H9 (cell line): Measurements from ENCODE around the gene WNT3A. TPM values are rescaled to one million over a fixed set of nuclear protein-coding genes. Genes with fewer than 3 reads are reported as not detected.

Experiments used
- DNase-seq: peaks from one replicate; pipeline ENCODE4 v3.0.0-alpha.2; 2017
- H2AFZ ChIP-seq: one replicate; pipeline ENCODE4 v1.6.1; 2013; ENCODE audit warnings: mild to moderate bottlenecking, low read length, control low read depth, moderate library complexity
- H2AK5ac ChIP-seq: 2 replicates; pipeline ENCODE4 v1.6.1; 2013; ENCODE audit warnings: low read length, control low read depth, mixed read lengths; ENCODE audit not compliant: insufficient read length
- H2BK120ac ChIP-seq: one replicate; pipeline ENCODE4 v1.6.1; 2013; ENCODE audit warnings: low read depth, mild to moderate bottlenecking, low read length, control low read depth, inconsistent platforms; ENCODE audit not compliant: poor library complexity, severe bottlenecking
- H2BK12ac ChIP-seq: 2 replicates; pipeline ENCODE4 v1.6.1; 2013; ENCODE audit warnings: low read length, control low read depth, mixed read lengths, low read depth; ENCODE audit not compliant: insufficient read length
- H2BK15ac ChIP-seq: 2 replicates; pipeline ENCODE4 v1.6.1; 2013; ENCODE audit warnings: low read depth, low read length, control low read depth
- H2BK20ac ChIP-seq: one replicate; pipeline ENCODE4 v1.6.1; 2013; ENCODE audit warnings: low read depth, mild to moderate bottlenecking, low read length, control low read depth, inconsistent platforms; ENCODE audit not compliant: poor library complexity, severe bottlenecking
- H2BK5ac ChIP-seq: 2 replicates; pipeline ENCODE4 v1.6.1; 2013; ENCODE audit warnings: low read length, control low read depth, mixed read lengths; ENCODE audit not compliant: insufficient read length
- H3K14ac ChIP-seq: 2 replicates; pipeline ENCODE4 v1.6.1; 2013; ENCODE audit warnings: low read length, control low read depth; ENCODE audit not compliant: insufficient read depth
- H3K18ac ChIP-seq: 2 replicates; pipeline ENCODE4 v1.6.1; 2013; ENCODE audit warnings: low read depth, mild to moderate bottlenecking, mixed read lengths, low read length, control low read depth; ENCODE audit not compliant: insufficient read length
- H3K23ac ChIP-seq: 2 replicates; pipeline ENCODE4 v1.6.1; 2013; ENCODE audit warnings: low read length, control low read depth, mixed read lengths, low read depth; ENCODE audit not compliant: insufficient read length
- H3K23me2 ChIP-seq: 2 replicates; pipeline ENCODE4 v1.6.1; 2013; ENCODE audit warnings: low read depth, mild to moderate bottlenecking, mixed read lengths, low read length, control low read depth; ENCODE audit not compliant: insufficient read length, poor library complexity, severe bottlenecking
- H3K27ac ChIP-seq: 2 replicates; pipeline ENCODE4 v1.5.1; 2013; ENCODE audit warnings: low read length, control low read depth, mixed read lengths, low read depth; ENCODE audit not compliant: insufficient read length
- H3K27me3 ChIP-seq: 2 replicates; pipeline ENCODE4 v1.6.1; 2013; ENCODE audit warnings: low read length, control low read depth, inconsistent platforms; ENCODE audit not compliant: insufficient read depth
- H3K4ac ChIP-seq: 2 replicates; pipeline ENCODE4 v1.6.1; 2013; ENCODE audit warnings: low read depth, mild to moderate bottlenecking, control low read depth, inconsistent platforms, low read length, moderate library complexity
- H3K4me1 ChIP-seq: 2 replicates; pipeline ENCODE4 v1.6.1; 2013; ENCODE audit warnings: low read length, control low read depth, inconsistent platforms; ENCODE audit not compliant: insufficient read depth
- H3K4me2 ChIP-seq: 2 replicates; pipeline ENCODE4 v1.6.1; 2013; ENCODE audit warnings: low read length, control low read depth, mixed read lengths; ENCODE audit not compliant: insufficient read length, insufficient read depth
- H3K56ac ChIP-seq: 2 replicates; pipeline ENCODE4 v1.6.1; 2013; ENCODE audit warnings: low read depth, mild to moderate bottlenecking, mixed read lengths, low read length, control low read depth; ENCODE audit not compliant: insufficient read length
- H3K79me1 ChIP-seq: 2 replicates; pipeline ENCODE4 v1.6.1; 2013; ENCODE audit warnings: low read depth, mild to moderate bottlenecking, moderate library complexity, low read length, control low read depth, inconsistent platforms; ENCODE audit not compliant: insufficient read depth, poor library complexity, severe bottlenecking
- H3K79me2 ChIP-seq: 2 replicates; pipeline ENCODE4 v1.6.1; 2013; ENCODE audit warnings: low read length, control low read depth, inconsistent platforms; ENCODE audit not compliant: insufficient read depth
- H3K9ac ChIP-seq: 2 replicates; pipeline ENCODE4 v1.6.1; 2013; ENCODE audit warnings: low read length, control low read depth, mixed read lengths; ENCODE audit not compliant: insufficient read length; ENCODE audit errors: extremely low read depth
- H3K9me3 ChIP-seq: one replicate; pipeline ENCODE4 v1.6.1; 2013; ENCODE audit warnings: low read depth, low read length, inconsistent platforms; ENCODE audit not compliant: control insufficient read depth
- H3T11ph ChIP-seq: one replicate; pipeline ENCODE4 v1.6.1; 2013; ENCODE audit warnings: mild to moderate bottlenecking, low read length, control low read depth, inconsistent platforms
- H4K20me1 ChIP-seq: one replicate; pipeline ENCODE4 v1.6.1; 2013; ENCODE audit not compliant: control insufficient read depth, insufficient read length, insufficient read depth
- H4K5ac ChIP-seq: 2 replicates; pipeline ENCODE4 v1.6.1; 2013; ENCODE audit warnings: low read depth, mild to moderate bottlenecking, mixed read lengths, low read length, control low read depth; ENCODE audit not compliant: insufficient read length
- H4K8ac ChIP-seq: replicated peaks from 2 replicates; pipeline ENCODE4 v1.6.1; 2013; ENCODE audit warnings: low read length, control low read depth, mixed read lengths, low read depth; ENCODE audit not compliant: insufficient read length
- H4K91ac ChIP-seq: 2 replicates; pipeline ENCODE4 v1.6.1; 2013; ENCODE audit warnings: low read depth, mild to moderate bottlenecking, moderate library complexity, mixed read lengths, low read length, control low read depth; ENCODE audit not compliant: insufficient read length
- H3K27ac Mint-ChIP-seq, 3 experiments: 2 replicates in 2 of 3; 3 replicates in 1 of 3; pipeline ENCODE4 v1.8.0; 2020 to 2021; ENCODE audit warnings: mixed read lengths in 3 of 3, mild to moderate bottlenecking in 1 of 3, moderate library complexity in 1 of 3
- H3K27me3 Mint-ChIP-seq: 2 replicates; pipeline ENCODE4 v1.8.0; 2021; ENCODE audit warnings: low read depth, mild to moderate bottlenecking, moderate library complexity, mixed read lengths
- H3K36me3 Mint-ChIP-seq, 3 experiments: 2 replicates in 2 of 3; 3 replicates in 1 of 3; pipeline ENCODE4 v1.8.0; 2020 to 2021; ENCODE audit warnings: low read depth in 3 of 3, mixed read lengths in 3 of 3; ENCODE audit not compliant: insufficient read depth in 1 of 3
- H3K4me1 Mint-ChIP-seq, 2 experiments: 2 replicates each; pipeline ENCODE4 v1.8.0; 2020; ENCODE audit warnings: mixed read lengths in 2 of 2
- H3K4me3 Mint-ChIP-seq, 2 experiments: 2 replicates in 1 of 2; 3 replicates in 1 of 2; pipeline ENCODE4 v1.8.0; 2020 to 2021; ENCODE audit warnings: mild to moderate bottlenecking in 2 of 2, mixed read lengths in 2 of 2, moderate library complexity in 1 of 2
- H3K9me3 Mint-ChIP-seq, 2 experiments: 2 replicates in 1 of 2; 3 replicates in 1 of 2; pipeline ENCODE4 v1.8.0; 2020; ENCODE audit warnings: mild to moderate bottlenecking in 2 of 2, mixed read lengths in 2 of 2, moderate library complexity in 1 of 2
- CTCF ChIP-seq: fragments of 200-600 bp; sonication (generic); conservative IDR thresholded peaks from 3 replicates; pipeline ENCODE4 v1.8.0; 2021; ENCODE audit warnings: antibody characterized with exemption, mild to moderate bottlenecking
- WGBS: extraction: QIAGEN DNeasy Blood & Tissue Kit; methylation state at CpG from one replicate; pipeline ENCODE4 v1.1.7; 2013; ENCODE audit warnings: missing lambda C conversion rate, low lambda C conversion rate, mixed read lengths; ENCODE audit not compliant: insufficient read length; ENCODE audit errors: extremely low coverage; 5-methylcytosine and 5-hydroxymethylcytosine counted together
- total RNA-seq: library from RNA; stranded (reverse); gene quantifications from 2 replicates; pipeline ENCODE4 v1.2.1, GENCODE V29; 2021

WNT3A gene
- total RNA-seq, 1 experiment from 2014 or later = 0.17 TPM

DNA sequence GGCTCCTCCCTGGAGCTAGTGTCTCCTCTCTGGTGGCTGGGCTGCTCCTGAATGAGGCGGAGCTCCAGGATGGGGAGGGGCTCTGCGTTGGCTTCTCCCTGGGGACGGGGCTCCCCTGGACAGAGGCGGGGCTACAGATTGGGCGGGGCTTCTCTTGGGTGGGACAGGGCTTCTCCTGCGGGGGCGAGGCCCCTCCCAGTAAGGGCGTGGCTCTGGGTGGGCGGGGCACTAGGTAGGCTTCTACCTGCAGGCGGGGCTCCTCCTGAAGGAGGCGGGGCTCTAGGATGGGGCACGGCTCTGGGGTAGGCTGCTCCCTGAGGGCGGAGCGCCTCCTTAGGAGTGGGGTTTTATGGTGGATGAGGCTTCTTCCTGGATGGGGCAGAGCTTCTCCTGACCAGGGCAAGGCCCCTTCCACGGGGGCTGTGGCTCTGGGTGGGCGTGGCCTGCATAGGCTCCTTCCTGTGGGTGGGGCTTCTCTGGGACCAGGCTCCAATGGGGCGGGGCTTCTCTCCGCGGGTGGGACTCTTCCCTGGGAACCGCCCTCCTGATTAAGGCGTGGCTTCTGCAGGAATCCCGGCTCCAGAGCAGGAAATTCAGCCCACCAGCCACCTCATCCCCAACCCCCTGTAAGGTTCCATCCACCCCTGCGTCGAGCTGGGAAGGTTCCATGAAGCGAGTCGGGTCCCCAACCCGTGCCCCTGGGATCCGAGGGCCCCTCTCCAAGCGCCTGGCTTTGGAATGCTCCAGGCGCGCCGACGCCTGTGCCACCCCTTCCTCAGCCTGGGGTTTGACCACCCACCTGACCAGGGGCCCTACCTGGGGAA is 53.0 kb downstream of the WNT3A start:
- H3T11ph ChIP-seq = no peak overlapping the region
- no peak overlapping the region for H3K14ac ChIP-seq
- peaks cover 19% of the 10 kb centered on the region for H3K23me2 ChIP-seq
- Mint-ChIP-seq H3K9me3 (peaks cover 4 to 6% of the 10 kb centered on the region in 2 experiments; a peak in 3 of 5 replicates), H3K27me3 (peaks cover 92% of the 10 kb centered on the region), H3K4me1 (peaks cover 5 to 7% of the 10 kb centered on the region in 2 experiments; a peak in 3 of 4 replicates), H3K4me3 (peak overlapping the region; percentile 71 to 85), H3K36me3 (no peaks in the 10 kb centered on the region; a peak in 1 of 7 replicates), H3K27ac (peak overlapping the region in 2 of 3 experiments; percentile 66 to 82; a peak in 2 of 7 replicates)
- peak overlapping the region; percentile 88 for H3K4me2 ChIP-seq
- peaks cover 38% of the 10 kb centered on the region for H3K27me3 ChIP-seq
- no peak overlapping the region for H2BK5ac ChIP-seq
- no peak overlapping the region for H4K5ac ChIP-seq
- no peaks in the 10 kb centered on the region for H3K79me2 ChIP-seq
- no peak overlapping the region for H4K91ac ChIP-seq
- H3K9me3 ChIP-seq = no peaks in the 10 kb centered on the region
- H3K4me1 ChIP-seq = no peaks in the 10 kb centered on the region
- no peak overlapping the region for H3K4ac ChIP-seq
- H2BK20ac ChIP-seq = no peak overlapping the region
- peak overlapping the region; percentile 68 for H3K18ac ChIP-seq
- H2AK5ac ChIP-seq = no peak overlapping the region
- no peak overlapping the region for H3K27ac ChIP-seq
- H3K9ac ChIP-seq = no peak overlapping the region
- H4K8ac ChIP-seq = no peak overlapping the region
- no peak for TF ChIP-seq CTCF
- no peak overlapping the region for H3K56ac ChIP-seq
- H2BK120ac ChIP-seq = no peak overlapping the region
- peak overlapping the region; percentile 74 for H2AFZ ChIP-seq
- no peak overlapping the region for H2BK12ac ChIP-seq
- H3K79me1 ChIP-seq = no peaks in the 10 kb centered on the region
- no CpG with 5 or more reads among the region's 33 CpGs for WGBS
- peak; percentile 100 for DNase-seq
- H2BK15ac ChIP-seq = no peak overlapping the region
- no peaks in the 10 kb centered on the region for H4K20me1 ChIP-seq
- no peak overlapping the region for H3K23ac ChIP-seq
